H9 (cell line): ENCODE data around the gene PRAME. TPM values are rescaled to one million over a fixed set of nuclear protein-coding genes. Genes with fewer than 3 reads are reported as not detected.

ENCODE experiments used
- DNase-seq: peaks from one replicate; pipeline ENCODE4 v3.0.0-alpha.2; 2017
- H2AFZ ChIP-seq: one replicate; pipeline ENCODE4 v1.6.1; 2013; ENCODE audit warnings: mild to moderate bottlenecking, low read length, control low read depth, moderate library complexity
- H2AK5ac ChIP-seq: 2 replicates; pipeline ENCODE4 v1.6.1; 2013; ENCODE audit warnings: low read length, control low read depth, mixed read lengths; ENCODE audit not compliant: insufficient read length
- H2BK120ac ChIP-seq: one replicate; pipeline ENCODE4 v1.6.1; 2013; ENCODE audit warnings: low read depth, mild to moderate bottlenecking, low read length, control low read depth, inconsistent platforms; ENCODE audit not compliant: poor library complexity, severe bottlenecking
- H2BK12ac ChIP-seq: 2 replicates; pipeline ENCODE4 v1.6.1; 2013; ENCODE audit warnings: low read length, control low read depth, mixed read lengths, low read depth; ENCODE audit not compliant: insufficient read length
- H2BK15ac ChIP-seq: 2 replicates; pipeline ENCODE4 v1.6.1; 2013; ENCODE audit warnings: low read depth, low read length, control low read depth
- H2BK20ac ChIP-seq: one replicate; pipeline ENCODE4 v1.6.1; 2013; ENCODE audit warnings: low read depth, mild to moderate bottlenecking, low read length, control low read depth, inconsistent platforms; ENCODE audit not compliant: poor library complexity, severe bottlenecking
- H2BK5ac ChIP-seq: 2 replicates; pipeline ENCODE4 v1.6.1; 2013; ENCODE audit warnings: low read length, control low read depth, mixed read lengths; ENCODE audit not compliant: insufficient read length
- H3K14ac ChIP-seq: 2 replicates; pipeline ENCODE4 v1.6.1; 2013; ENCODE audit warnings: low read length, control low read depth; ENCODE audit not compliant: insufficient read depth
- H3K18ac ChIP-seq: 2 replicates; pipeline ENCODE4 v1.6.1; 2013; ENCODE audit warnings: low read depth, mild to moderate bottlenecking, mixed read lengths, low read length, control low read depth; ENCODE audit not compliant: insufficient read length
- H3K23ac ChIP-seq: 2 replicates; pipeline ENCODE4 v1.6.1; 2013; ENCODE audit warnings: low read length, control low read depth, mixed read lengths, low read depth; ENCODE audit not compliant: insufficient read length
- H3K23me2 ChIP-seq: 2 replicates; pipeline ENCODE4 v1.6.1; 2013; ENCODE audit warnings: low read depth, mild to moderate bottlenecking, mixed read lengths, low read length, control low read depth; ENCODE audit not compliant: insufficient read length, poor library complexity, severe bottlenecking
- H3K27ac ChIP-seq: 2 replicates; pipeline ENCODE4 v1.5.1; 2013; ENCODE audit warnings: low read length, control low read depth, mixed read lengths, low read depth; ENCODE audit not compliant: insufficient read length
- H3K27me3 ChIP-seq: 2 replicates; pipeline ENCODE4 v1.6.1; 2013; ENCODE audit warnings: low read length, control low read depth, inconsistent platforms; ENCODE audit not compliant: insufficient read depth
- H3K4ac ChIP-seq: 2 replicates; pipeline ENCODE4 v1.6.1; 2013; ENCODE audit warnings: low read depth, mild to moderate bottlenecking, control low read depth, inconsistent platforms, low read length, moderate library complexity
- H3K4me1 ChIP-seq: 2 replicates; pipeline ENCODE4 v1.6.1; 2013; ENCODE audit warnings: low read length, control low read depth, inconsistent platforms; ENCODE audit not compliant: insufficient read depth
- H3K4me2 ChIP-seq: 2 replicates; pipeline ENCODE4 v1.6.1; 2013; ENCODE audit warnings: low read length, control low read depth, mixed read lengths; ENCODE audit not compliant: insufficient read length, insufficient read depth
- H3K56ac ChIP-seq: 2 replicates; pipeline ENCODE4 v1.6.1; 2013; ENCODE audit warnings: low read depth, mild to moderate bottlenecking, mixed read lengths, low read length, control low read depth; ENCODE audit not compliant: insufficient read length
- H3K79me1 ChIP-seq: 2 replicates; pipeline ENCODE4 v1.6.1; 2013; ENCODE audit warnings: low read depth, mild to moderate bottlenecking, moderate library complexity, low read length, control low read depth, inconsistent platforms; ENCODE audit not compliant: insufficient read depth, poor library complexity, severe bottlenecking
- H3K79me2 ChIP-seq: 2 replicates; pipeline ENCODE4 v1.6.1; 2013; ENCODE audit warnings: low read length, control low read depth, inconsistent platforms; ENCODE audit not compliant: insufficient read depth
- H3K9ac ChIP-seq: 2 replicates; pipeline ENCODE4 v1.6.1; 2013; ENCODE audit warnings: low read length, control low read depth, mixed read lengths; ENCODE audit not compliant: insufficient read length; ENCODE audit errors: extremely low read depth
- H3K9me3 ChIP-seq: one replicate; pipeline ENCODE4 v1.6.1; 2013; ENCODE audit warnings: low read depth, low read length, inconsistent platforms; ENCODE audit not compliant: control insufficient read depth
- H3T11ph ChIP-seq: one replicate; pipeline ENCODE4 v1.6.1; 2013; ENCODE audit warnings: mild to moderate bottlenecking, low read length, control low read depth, inconsistent platforms
- H4K20me1 ChIP-seq: one replicate; pipeline ENCODE4 v1.6.1; 2013; ENCODE audit not compliant: control insufficient read depth, insufficient read length, insufficient read depth
- H4K5ac ChIP-seq: 2 replicates; pipeline ENCODE4 v1.6.1; 2013; ENCODE audit warnings: low read depth, mild to moderate bottlenecking, mixed read lengths, low read length, control low read depth; ENCODE audit not compliant: insufficient read length
- H4K8ac ChIP-seq: replicated peaks from 2 replicates; pipeline ENCODE4 v1.6.1; 2013; ENCODE audit warnings: low read length, control low read depth, mixed read lengths, low read depth; ENCODE audit not compliant: insufficient read length
- H4K91ac ChIP-seq: 2 replicates; pipeline ENCODE4 v1.6.1; 2013; ENCODE audit warnings: low read depth, mild to moderate bottlenecking, moderate library complexity, mixed read lengths, low read length, control low read depth; ENCODE audit not compliant: insufficient read length
- H3K27ac Mint-ChIP-seq, 3 experiments: 2 replicates in 2 of 3; 3 replicates in 1 of 3; pipeline ENCODE4 v1.8.0; 2020 to 2021; ENCODE audit warnings: mixed read lengths in 3 of 3, mild to moderate bottlenecking in 1 of 3, moderate library complexity in 1 of 3
- H3K27me3 Mint-ChIP-seq: 2 replicates; pipeline ENCODE4 v1.8.0; 2021; ENCODE audit warnings: low read depth, mild to moderate bottlenecking, moderate library complexity, mixed read lengths
- H3K36me3 Mint-ChIP-seq, 3 experiments: 2 replicates in 2 of 3; 3 replicates in 1 of 3; pipeline ENCODE4 v1.8.0; 2020 to 2021; ENCODE audit warnings: low read depth in 3 of 3, mixed read lengths in 3 of 3; ENCODE audit not compliant: insufficient read depth in 1 of 3
- H3K4me1 Mint-ChIP-seq, 2 experiments: 2 replicates each; pipeline ENCODE4 v1.8.0; 2020; ENCODE audit warnings: mixed read lengths in 2 of 2
- H3K4me3 Mint-ChIP-seq, 2 experiments: 2 replicates in 1 of 2; 3 replicates in 1 of 2; pipeline ENCODE4 v1.8.0; 2020 to 2021; ENCODE audit warnings: mild to moderate bottlenecking in 2 of 2, mixed read lengths in 2 of 2, moderate library complexity in 1 of 2
- H3K9me3 Mint-ChIP-seq, 2 experiments: 2 replicates in 1 of 2; 3 replicates in 1 of 2; pipeline ENCODE4 v1.8.0; 2020; ENCODE audit warnings: mild to moderate bottlenecking in 2 of 2, mixed read lengths in 2 of 2, moderate library complexity in 1 of 2
- CTCF ChIP-seq: fragments of 200-600 bp; sonication (generic); conservative IDR thresholded peaks from 3 replicates; pipeline ENCODE4 v1.8.0; 2021; ENCODE audit warnings: antibody characterized with exemption, mild to moderate bottlenecking
- WGBS: extraction: QIAGEN DNeasy Blood & Tissue Kit; methylation state at CpG from one replicate; pipeline ENCODE4 v1.1.7; 2013; ENCODE audit warnings: missing lambda C conversion rate, low lambda C conversion rate, mixed read lengths; ENCODE audit not compliant: insufficient read length; ENCODE audit errors: extremely low coverage; 5-methylcytosine and 5-hydroxymethylcytosine counted together
- total RNA-seq: library from RNA; stranded (reverse); gene quantifications from 2 replicates; pipeline ENCODE4 v1.2.1, GENCODE V29; 2021

The PRAME gene
- total RNA-seq, 1 experiment from 2014 or later = 0.31 TPM

- H3K27me3 Mint-ChIP-seq = peaks cover 93% of the 10 kb centered on the region
- Histone ChIP-seq H3K23ac (no peak overlapping the region), H4K91ac (no peak overlapping the region), H3K27me3 (peaks cover 7% of the 10 kb centered on the region; the same call in 1 of the 2 replicates), H2BK20ac (no peak overlapping the region), H3K4me1 (no peaks in the 10 kb centered on the region), H3K79me2 (no peaks in the 10 kb centered on the region), H4K8ac (no peak overlapping the region), H3K79me1 (no peaks in the 10 kb centered on the region), H2BK120ac (no peak overlapping the region), H3K14ac (no peak overlapping the region), H3T11ph (no peak overlapping the region), H3K4me2 (no peak overlapping the region), H2AK5ac (no peak overlapping the region), H3K56ac (no peak overlapping the region), H3K18ac (no peak overlapping the region), H3K23me2 (no peaks in the 10 kb centered on the region), H3K9me3 (no peaks in the 10 kb centered on the region), H3K4ac (no peak overlapping the region), H3K9ac (no peak overlapping the region), H2BK15ac (no peak overlapping the region), H2AFZ (no peak overlapping the region), H2BK5ac (no peak overlapping the region), H3K27ac (no peak overlapping the region), H4K5ac (no peak overlapping the region), H4K20me1 (no peaks in the 10 kb centered on the region), H2BK12ac (no peak overlapping the region)
- no peak for DNase-seq
- peaks cover 2 to 4% of the 10 kb centered on the region in 2 experiments; a peak in 2 of 5 replicates for H3K9me3 Mint-ChIP-seq
- no peak overlapping the region for H3K4me3 Mint-ChIP-seq
- no peak overlapping the region for H3K27ac Mint-ChIP-seq
- WGBS = no CpG with 5 or more reads among the region's 9 CpGs
- no peaks in the 10 kb centered on the region for H3K4me1 Mint-ChIP-seq
- no peaks in the 10 kb centered on the region for H3K36me3 Mint-ChIP-seq
- TF ChIP-seq CTCF = no peak
Observed at GRCh38 chr22:22534604-22535415, 24.3 kb downstream of the PRAME start.
